Measurements from ENCODE around the gene FAM209B.

GRCh38 chr20:56501116-56501515, 31.9 kb upstream of the FAM209B start:
- no peak for TF ChIP-seq YY1 (IDR thresholded peaks at IDR 0.05; ENCODE audit: low read depth)
- TF ChIP-seq EGR1 (IDR thresholded peaks at IDR 0.05) = no peak
- no peak for TF ChIP-seq TEAD4 (IDR thresholded peaks at IDR 0.05)

All from Ishikawa (cell line).